HEK293 (cell line): ENCODE data around the gene OR10J4.

Experiments used
- CTCF ChIA-PET: fragments of 350-600 bp; formaldehyde crosslinking; extraction: SDS; loops from one replicate; lab custom pipeline; 2021; ENCODE audit warnings: antibody characterized with exemption; lab: Yijun Ruan, JAX
- POLR2A ChIA-PET: fragments of 300-600 bp; formaldehyde crosslinking; extraction: SDS; loops from one replicate; lab custom pipeline; 2020; ENCODE audit warnings: antibody characterized with exemption, inconsistent platforms; lab: Yijun Ruan, JAX
- H3K27ac ChIP-seq: fragments of 200-500 bp; sonication (Bioruptor generic); 2 replicates; pipeline ENCODE4 v1.5.1; 2014; ENCODE audit warnings: low read depth, low read length, control low read depth, inconsistent platforms; ENCODE audit errors: extremely low read depth
- H3K36me3 ChIP-seq, 2 experiments: fragments of 200-500 bp in 1 of 2; sonication (Bioruptor generic) in 1 of 2; 1 replicate in 1 of 2; 2 replicates in 1 of 2; pipeline ENCODE4 v1.5.1; 2014 to 2017; ENCODE audit warnings: inconsistent platforms in 2 of 2, low read length in 2 of 2; ENCODE audit not compliant: control insufficient read depth in 2 of 2, insufficient read depth in 1 of 2
- H3K4me1 ChIP-seq: fragments of 200-500 bp; sonication (Bioruptor generic); 2 replicates; pipeline ENCODE4 v1.5.1; 2014; ENCODE audit warnings: mild to moderate bottlenecking, low read length, inconsistent platforms; ENCODE audit not compliant: control insufficient read depth, insufficient read depth
- H3K4me3 ChIP-seq: 2 replicates; pipeline ENCODE4 v1.5.1; 2011; ENCODE audit warnings: low read depth, mild to moderate bottlenecking, control low read depth, low read length, moderate library complexity
- H3K9me3 ChIP-seq: fragments of 200-500 bp; sonication (Bioruptor generic); 2 replicates; pipeline ENCODE4 v1.5.1; 2014; ENCODE audit warnings: low read depth, low read length, inconsistent platforms; ENCODE audit not compliant: control insufficient read depth, insufficient read depth
- ATF2 ChIP-seq: fragments of 450-650 bp; formaldehyde crosslinking; IDR thresholded peaks from 2 replicates; pipeline ENCODE4 v1.5.1; 2016; ENCODE audit warnings: missing biosample characterization, missing genetic modification characterization, low read depth
- IKZF3 ChIP-seq: fragments of 450-650 bp; IDR thresholded peaks from 2 replicates; pipeline ENCODE4 v1.5.0; 2018; ENCODE audit warnings: missing biosample characterization, mild to moderate bottlenecking, missing genetic modification characterization, moderate library complexity
- KLF16 ChIP-seq: fragments of 450-650 bp; formaldehyde crosslinking; IDR thresholded peaks from 2 replicates; pipeline ENCODE4 v1.5.1; 2017; ENCODE audit warnings: missing biosample characterization, missing genetic modification characterization
- KLF8 ChIP-seq: fragments of 450-650 bp; formaldehyde crosslinking; IDR thresholded peaks from 2 replicates; pipeline ENCODE4 v1.5.1; 2016; ENCODE audit warnings: missing biosample characterization, missing genetic modification characterization
- OVOL3 ChIP-seq: fragments of 450-650 bp; formaldehyde crosslinking; IDR thresholded peaks from 2 replicates; pipeline ENCODE4 v1.5.1; 2016; ENCODE audit warnings: missing biosample characterization, missing genetic modification characterization
- ZFHX2 ChIP-seq: fragments of 450-650 bp; formaldehyde crosslinking; conservative IDR thresholded peaks from 2 replicates; pipeline ENCODE4 v1.5.1; 2016; ENCODE audit warnings: missing biosample characterization, missing genetic modification characterization
- ZNF10 ChIP-seq: fragments of 450-650 bp; formaldehyde crosslinking; IDR thresholded peaks from 2 replicates; pipeline ENCODE4 v1.5.1; 2017; ENCODE audit warnings: missing biosample characterization, missing genetic modification characterization
- ZNF19 ChIP-seq: fragments of 450-650 bp; formaldehyde crosslinking; IDR thresholded peaks from 2 replicates; pipeline ENCODE4; 2016; ENCODE audit warnings: missing biosample characterization, missing genetic modification characterization, low read depth
- ZNF501 ChIP-seq: fragments of 450-650 bp; formaldehyde crosslinking; IDR thresholded peaks from 2 replicates; pipeline ENCODE4 v1.5.1; 2016; ENCODE audit warnings: missing biosample characterization, missing genetic modification characterization
- ZNF514 ChIP-seq: fragments of 450-650 bp; formaldehyde crosslinking; IDR thresholded peaks from 2 replicates; pipeline ENCODE4 v1.5.1; 2016; ENCODE audit warnings: missing biosample characterization, missing genetic modification characterization
- ZNF530 ChIP-seq: fragments of 450-650 bp; formaldehyde crosslinking; IDR thresholded peaks from 2 replicates; pipeline ENCODE4 v1.5.1; 2016; ENCODE audit warnings: low read depth, missing biosample characterization, missing genetic modification characterization
- ZNF555 ChIP-seq: fragments of 450-650 bp; formaldehyde crosslinking; conservative IDR thresholded peaks from 2 replicates; pipeline ENCODE4 v1.5.1; 2017; ENCODE audit warnings: missing biosample characterization, mild to moderate bottlenecking, missing genetic modification characterization, inconsistent platforms
- ZNF561 ChIP-seq: fragments of 450-650 bp; IDR thresholded peaks from 2 replicates; pipeline ENCODE4 v1.5.1; 2018; ENCODE audit warnings: missing biosample characterization, missing genetic modification characterization, borderline replicate concordance
- ZNF624 ChIP-seq: fragments of 450-650 bp; formaldehyde crosslinking; IDR thresholded peaks from 2 replicates; pipeline ENCODE4 v1.5.1; 2017; ENCODE audit warnings: missing biosample characterization, missing genetic modification characterization
- ZNF830 ChIP-seq: fragments of 450-650 bp; IDR thresholded peaks from 2 replicates; pipeline ENCODE4 v1.5.0; 2018; ENCODE audit warnings: missing biosample characterization, missing genetic modification characterization, low read depth, mild to moderate bottlenecking, moderate library complexity
- ZSCAN23 ChIP-seq: fragments of 450-650 bp; formaldehyde crosslinking; IDR thresholded peaks from 2 replicates; pipeline ENCODE4 v1.5.1; 2016; ENCODE audit warnings: missing biosample characterization, missing genetic modification characterization
- TF ChIP-seq, protein P1 (sequence below): fragments of 450-650 bp; formaldehyde crosslinking; IDR thresholded peaks from 2 replicates; pipeline ENCODE4 v1.5.1; 2016; ENCODE audit warnings: missing biosample characterization, missing genetic modification characterization
- TF ChIP-seq, protein P2 (sequence below): fragments of 450-650 bp; formaldehyde crosslinking; IDR thresholded peaks from 2 replicates; pipeline ENCODE4 v1.5.1; 2016; ENCODE audit warnings: missing biosample characterization, missing genetic modification characterization
- TF ChIP-seq, protein P3 (sequence below): fragments of 450-650 bp; formaldehyde crosslinking; IDR thresholded peaks from 2 replicates; pipeline ENCODE4 v1.5.1; 2016; ENCODE audit warnings: missing biosample characterization, missing genetic modification characterization
- TF ChIP-seq, protein P4 (sequence below): fragments of 450-650 bp; formaldehyde crosslinking; IDR thresholded peaks from 2 replicates; pipeline ENCODE4 v1.5.1; 2016; ENCODE audit warnings: missing biosample characterization, missing genetic modification characterization
- TF ChIP-seq, protein P5 (sequence below): fragments of 450-650 bp; formaldehyde crosslinking; IDR thresholded peaks from 2 replicates; pipeline ENCODE4 v1.5.1; 2016; ENCODE audit warnings: missing biosample characterization, missing genetic modification characterization

OR10J4 gene

DNA sequence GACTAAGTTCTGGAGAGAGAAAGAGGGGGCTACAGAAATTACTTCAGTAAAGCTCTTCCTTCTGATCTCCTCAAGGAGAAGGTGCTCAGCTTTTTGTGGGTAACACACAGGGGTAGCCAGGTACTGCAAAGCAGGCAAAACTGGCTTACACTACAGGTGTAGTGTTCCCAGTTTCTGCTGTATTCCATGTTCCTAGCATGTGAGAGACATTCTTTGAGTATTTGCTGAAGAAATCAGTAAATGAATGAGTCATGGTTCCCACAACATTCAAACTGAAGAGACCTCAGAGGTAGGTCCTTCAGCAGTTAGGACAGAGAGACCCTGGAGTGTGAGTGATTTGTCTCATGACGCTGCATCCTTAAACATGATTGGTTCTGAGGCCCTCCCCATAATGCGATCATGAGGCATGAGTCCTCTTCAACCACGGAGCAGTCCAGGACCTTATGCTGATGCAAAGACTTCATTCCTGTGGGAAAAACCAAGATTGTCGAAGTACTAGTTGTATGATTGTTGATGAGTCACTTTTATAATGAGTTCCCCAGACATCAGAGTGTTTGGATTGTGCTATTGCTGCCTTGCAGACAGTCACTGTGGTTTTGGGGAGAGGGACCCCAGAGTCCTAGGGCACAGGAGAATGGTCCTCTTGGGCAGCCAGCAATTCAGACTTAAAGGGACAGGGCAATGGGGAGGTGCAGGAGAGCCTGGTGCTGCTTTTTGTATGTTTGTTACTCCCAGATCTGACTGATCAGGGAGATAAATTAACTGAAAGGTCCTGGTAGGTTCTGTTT lies 2.7 kb upstream of the OR10J4 start:
- CTCF ChIA-PET = no interaction called here
- Histone ChIP-seq H3K4me3 (no peak overlapping the region), H3K4me1 (no peaks in the 10 kb centered on the region), H3K9me3 (no peaks in the 10 kb centered on the region), H3K36me3 (no peaks in the 10 kb centered on the region), H3K27ac (no peak overlapping the region)
- POLR2A ChIA-PET = no interaction called here
- TF ChIP-seq ZNF624 (tag by site-specific recombination) = no peak
- TF ChIP-seq ZSCAN23 (tag by site-specific recombination) = no peak
- no peak for TF ChIP-seq ZNF561 (tag by site-specific recombination)
- TF ChIP-seq ZNF501 (tag by site-specific recombination) = no peak
- no peak for TF ChIP-seq ZNF830 (tag by site-specific recombination)
- TF ChIP-seq, protein P1, sequence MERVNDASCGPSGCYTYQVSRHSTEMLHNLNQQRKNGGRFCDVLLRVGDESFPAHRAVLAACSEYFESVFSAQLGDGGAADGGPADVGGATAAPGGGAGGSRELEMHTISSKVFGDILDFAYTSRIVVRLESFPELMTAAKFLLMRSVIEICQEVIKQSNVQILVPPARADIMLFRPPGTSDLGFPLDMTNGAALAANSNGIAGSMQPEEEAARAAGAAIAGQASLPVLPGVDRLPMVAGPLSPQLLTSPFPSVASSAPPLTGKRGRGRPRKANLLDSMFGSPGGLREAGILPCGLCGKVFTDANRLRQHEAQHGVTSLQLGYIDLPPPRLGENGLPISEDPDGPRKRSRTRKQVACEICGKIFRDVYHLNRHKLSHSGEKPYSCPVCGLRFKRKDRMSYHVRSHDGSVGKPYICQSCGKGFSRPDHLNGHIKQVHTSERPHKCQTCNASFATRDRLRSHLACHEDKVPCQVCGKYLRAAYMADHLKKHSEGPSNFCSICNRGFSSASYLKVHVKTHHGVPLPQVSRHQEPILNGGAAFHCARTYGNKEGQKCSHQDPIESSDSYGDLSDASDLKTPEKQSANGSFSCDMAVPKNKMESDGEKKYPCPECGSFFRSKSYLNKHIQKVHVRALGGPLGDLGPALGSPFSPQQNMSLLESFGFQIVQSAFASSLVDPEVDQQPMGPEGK (tag by site-specific recombination) = no peak
- TF ChIP-seq ZNF10 = no peak
- TF ChIP-seq, protein P2, sequence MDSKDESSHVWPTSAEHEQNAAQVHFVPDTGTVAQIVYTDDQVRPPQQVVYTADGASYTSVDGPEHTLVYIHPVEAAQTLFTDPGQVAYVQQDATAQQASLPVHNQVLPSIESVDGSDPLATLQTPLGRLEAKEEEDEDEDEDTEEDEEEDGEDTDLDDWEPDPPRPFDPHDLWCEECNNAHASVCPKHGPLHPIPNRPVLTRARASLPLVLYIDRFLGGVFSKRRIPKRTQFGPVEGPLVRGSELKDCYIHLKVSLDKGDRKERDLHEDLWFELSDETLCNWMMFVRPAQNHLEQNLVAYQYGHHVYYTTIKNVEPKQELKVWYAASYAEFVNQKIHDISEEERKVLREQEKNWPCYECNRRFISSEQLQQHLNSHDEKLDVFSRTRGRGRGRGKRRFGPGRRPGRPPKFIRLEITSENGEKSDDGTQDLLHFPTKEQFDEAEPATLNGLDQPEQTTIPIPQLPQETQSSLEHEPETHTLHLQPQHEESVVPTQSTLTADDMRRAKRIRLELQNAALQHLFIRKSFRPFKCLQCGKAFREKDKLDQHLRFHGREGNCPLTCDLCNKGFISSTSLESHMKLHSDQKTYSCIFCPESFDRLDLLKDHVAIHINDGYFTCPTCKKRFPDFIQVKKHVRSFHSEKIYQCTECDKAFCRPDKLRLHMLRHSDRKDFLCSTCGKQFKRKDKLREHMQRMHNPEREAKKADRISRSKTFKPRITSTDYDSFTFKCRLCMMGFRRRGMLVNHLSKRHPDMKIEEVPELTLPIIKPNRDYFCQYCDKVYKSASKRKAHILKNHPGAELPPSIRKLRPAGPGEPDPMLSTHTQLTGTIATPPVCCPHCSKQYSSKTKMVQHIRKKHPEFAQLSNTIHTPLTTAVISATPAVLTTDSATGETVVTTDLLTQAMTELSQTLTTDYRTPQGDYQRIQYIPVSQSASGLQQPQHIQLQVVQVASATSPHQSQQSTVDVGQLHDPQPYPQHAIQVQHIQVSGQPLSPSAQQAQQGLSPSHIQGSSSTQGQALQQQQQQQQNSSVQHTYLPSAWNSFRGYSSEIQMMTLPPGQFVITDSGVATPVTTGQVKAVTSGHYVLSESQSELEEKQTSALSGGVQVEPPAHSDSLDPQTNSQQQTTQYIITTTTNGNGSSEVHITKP (tag by site-specific recombination) = no peak
- TF ChIP-seq IKZF3 (tag by site-specific recombination) = no peak
- no peak for TF ChIP-seq OVOL3
- no peak for TF ChIP-seq ZNF514 (tag by site-specific recombination)
- TF ChIP-seq ATF2 = no peak
- TF ChIP-seq, protein P3, sequence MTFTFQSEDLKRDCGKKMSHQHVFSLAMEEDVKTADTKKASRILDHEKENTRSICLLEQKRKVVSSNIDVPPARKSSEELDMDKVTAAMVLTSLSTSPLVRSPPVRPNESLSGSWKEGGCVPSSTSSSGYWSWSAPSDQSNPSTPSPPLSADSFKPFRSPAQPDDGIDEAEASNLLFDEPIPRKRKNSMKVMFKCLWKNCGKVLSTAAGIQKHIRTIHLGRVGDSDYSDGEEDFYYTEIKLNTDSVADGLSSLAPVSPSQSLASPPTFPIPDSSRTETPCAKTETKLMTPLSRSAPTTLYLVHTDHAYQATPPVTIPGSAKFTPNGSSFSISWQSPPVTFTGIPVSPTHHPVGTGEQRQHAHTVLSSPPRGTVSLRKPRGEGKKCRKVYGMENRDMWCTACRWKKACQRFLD (tag by site-specific recombination) = no peak
- TF ChIP-seq KLF8 (tag by site-specific recombination) = no peak
- TF ChIP-seq ZFHX2 (tag by site-specific recombination) = no peak

- Histone ChIP-seq H3K4me1 (no peaks in the 10 kb centered on the region), H3K4me3 (no peak overlapping the region), H3K36me3 (no peaks in the 10 kb centered on the region), H3K9me3 (no peaks in the 10 kb centered on the region), H3K27ac (no peak overlapping the region)
- ChIA-PET CTCF (no interaction called here), POLR2A (no interaction called here)
- TF ChIP-seq KLF16 (tag by site-specific recombination) (no peak), ZNF530 (tag by site-specific recombination) (no peak), ZNF555 (tag by site-specific recombination) (no peak), ZNF19 (tag by site-specific recombination) (no peak)
- TF ChIP-seq, protein P4, sequence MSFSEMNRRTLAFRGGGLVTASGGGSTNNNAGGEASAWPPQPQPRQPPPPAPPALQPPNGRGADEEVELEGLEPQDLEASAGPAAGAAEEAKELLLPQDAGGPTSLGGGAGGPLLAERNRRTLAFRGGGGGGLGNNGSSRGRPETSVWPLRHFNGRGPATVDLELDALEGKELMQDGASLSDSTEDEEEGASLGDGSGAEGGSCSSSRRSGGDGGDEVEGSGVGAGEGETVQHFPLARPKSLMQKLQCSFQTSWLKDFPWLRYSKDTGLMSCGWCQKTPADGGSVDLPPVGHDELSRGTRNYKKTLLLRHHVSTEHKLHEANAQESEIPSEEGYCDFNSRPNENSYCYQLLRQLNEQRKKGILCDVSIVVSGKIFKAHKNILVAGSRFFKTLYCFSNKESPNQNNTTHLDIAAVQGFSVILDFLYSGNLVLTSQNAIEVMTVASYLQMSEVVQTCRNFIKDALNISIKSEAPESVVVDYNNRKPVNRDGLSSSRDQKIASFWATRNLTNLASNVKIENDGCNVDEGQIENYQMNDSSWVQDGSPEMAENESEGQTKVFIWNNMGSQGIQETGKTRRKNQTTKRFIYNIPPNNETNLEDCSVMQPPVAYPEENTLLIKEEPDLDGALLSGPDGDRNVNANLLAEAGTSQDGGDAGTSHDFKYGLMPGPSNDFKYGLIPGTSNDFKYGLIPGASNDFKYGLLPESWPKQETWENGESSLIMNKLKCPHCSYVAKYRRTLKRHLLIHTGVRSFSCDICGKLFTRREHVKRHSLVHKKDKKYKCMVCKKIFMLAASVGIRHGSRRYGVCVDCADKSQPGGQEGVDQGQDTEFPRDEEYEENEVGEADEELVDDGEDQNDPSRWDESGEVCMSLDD (tag by site-specific recombination) = no peak
- TF ChIP-seq, protein P5, sequence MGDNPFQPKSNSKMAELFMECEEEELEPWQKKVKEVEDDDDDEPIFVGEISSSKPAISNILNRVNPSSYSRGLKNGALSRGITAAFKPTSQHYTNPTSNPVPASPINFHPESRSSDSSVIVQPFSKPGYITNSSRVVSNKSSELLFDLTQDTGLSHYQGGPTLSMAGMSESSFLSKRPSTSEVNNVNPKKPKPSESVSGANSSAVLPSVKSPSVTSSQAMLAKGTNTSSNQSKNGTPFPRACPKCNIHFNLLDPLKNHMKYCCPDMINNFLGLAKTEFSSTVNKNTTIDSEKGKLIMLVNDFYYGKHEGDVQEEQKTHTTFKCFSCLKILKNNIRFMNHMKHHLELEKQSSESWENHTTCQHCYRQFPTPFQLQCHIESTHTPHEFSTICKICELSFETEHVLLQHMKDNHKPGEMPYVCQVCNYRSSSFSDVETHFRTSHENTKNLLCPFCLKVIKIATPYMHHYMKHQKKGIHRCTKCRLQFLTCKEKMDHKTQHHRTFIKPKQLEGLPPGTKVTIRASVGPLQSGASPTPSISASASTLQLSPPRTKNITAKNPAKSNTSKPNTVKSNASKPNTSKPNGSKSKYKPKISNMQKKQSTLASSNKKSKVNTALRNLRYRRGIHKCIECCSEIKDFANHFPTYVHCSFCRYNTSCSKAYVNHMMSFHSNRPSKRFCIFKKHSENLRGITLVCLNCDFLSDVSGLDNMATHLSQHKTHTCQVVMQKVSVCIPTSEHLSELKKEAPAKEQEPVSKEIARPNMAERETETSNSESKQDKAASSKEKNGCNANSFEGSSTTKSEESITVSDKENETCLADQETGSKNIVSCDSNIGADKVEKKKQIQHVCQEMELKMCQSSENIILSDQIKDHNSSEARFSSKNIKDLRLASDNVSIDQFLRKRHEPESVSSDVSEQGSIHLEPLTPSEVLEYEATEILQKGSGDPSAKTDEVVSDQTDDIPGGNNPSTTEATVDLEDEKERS (tag by site-specific recombination) = no peak
Observed at GRCh38 chr1:159430985-159431384, 1.0 kb upstream of the OR10J4 start.
